RPMI8226 (cell line): ENCODE results near the gene EFHC1.

Source experiments
- DNase-seq: peaks from one replicate; pipeline ENCODE4 v3.0.0-alpha.2; 2015

The EFHC1 gene

DNA sequence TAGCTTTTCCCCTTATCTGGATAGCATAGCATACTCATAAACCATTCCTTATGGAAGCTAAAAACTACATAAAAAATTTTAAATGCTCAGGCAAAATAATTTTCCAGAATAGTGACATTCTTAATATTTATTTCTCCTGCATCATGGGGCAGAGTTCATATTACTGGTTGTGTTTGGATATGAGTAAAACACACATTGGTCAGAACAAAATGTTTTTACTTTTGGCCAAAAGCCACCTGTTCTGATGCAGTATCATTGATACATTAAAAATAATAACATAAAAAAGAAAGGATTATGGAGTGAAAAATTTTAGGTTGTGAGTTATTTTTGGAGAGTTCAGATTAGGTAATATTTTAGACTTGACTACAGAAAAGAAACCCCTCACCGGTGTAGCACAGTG, 123.1 kb downstream of the EFHC1 start:
- DNase-seq = no peak

DNA sequence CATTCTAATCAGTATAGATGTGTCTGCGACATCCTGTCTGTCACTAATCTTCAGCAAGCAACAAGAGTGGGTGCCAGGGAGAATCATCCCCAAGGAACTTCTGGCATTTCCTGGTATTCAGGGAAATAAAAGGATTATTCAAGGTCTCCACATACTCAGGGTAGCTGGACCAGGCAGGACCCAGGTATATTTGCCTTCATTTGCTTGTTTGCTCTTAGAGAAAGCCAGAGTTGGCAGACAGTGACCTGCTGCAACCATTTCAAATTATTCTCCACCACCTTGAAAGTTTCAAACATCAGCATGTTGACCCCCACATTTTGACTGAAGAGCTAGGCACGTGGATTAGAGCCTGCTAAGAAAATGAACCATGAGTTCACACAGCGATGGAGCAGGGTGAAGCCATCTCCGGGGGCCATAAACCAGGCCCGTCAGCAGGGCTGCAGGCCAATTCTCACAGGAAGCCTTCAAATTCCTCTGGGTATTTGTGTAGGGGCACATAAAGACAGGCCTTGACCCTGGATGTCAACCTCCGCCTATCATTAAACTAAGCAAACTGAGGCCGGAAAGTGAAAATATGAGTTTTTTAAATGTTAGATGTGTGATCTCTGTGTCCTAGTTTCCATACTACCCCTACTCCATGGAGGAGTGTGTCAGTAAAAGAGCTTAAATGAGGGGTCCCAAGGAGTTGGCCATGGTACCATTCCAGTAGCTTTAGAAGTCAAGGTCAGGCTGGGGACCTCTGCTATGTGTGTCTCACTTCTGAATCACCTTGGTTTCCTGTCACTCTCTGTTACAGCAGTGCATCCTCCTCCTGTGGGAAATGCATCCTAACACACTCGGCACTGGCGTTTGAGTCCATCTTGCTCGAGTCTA, 123.8 kb downstream of the EFHC1 start:
- DNase-seq = no peak

DNA sequence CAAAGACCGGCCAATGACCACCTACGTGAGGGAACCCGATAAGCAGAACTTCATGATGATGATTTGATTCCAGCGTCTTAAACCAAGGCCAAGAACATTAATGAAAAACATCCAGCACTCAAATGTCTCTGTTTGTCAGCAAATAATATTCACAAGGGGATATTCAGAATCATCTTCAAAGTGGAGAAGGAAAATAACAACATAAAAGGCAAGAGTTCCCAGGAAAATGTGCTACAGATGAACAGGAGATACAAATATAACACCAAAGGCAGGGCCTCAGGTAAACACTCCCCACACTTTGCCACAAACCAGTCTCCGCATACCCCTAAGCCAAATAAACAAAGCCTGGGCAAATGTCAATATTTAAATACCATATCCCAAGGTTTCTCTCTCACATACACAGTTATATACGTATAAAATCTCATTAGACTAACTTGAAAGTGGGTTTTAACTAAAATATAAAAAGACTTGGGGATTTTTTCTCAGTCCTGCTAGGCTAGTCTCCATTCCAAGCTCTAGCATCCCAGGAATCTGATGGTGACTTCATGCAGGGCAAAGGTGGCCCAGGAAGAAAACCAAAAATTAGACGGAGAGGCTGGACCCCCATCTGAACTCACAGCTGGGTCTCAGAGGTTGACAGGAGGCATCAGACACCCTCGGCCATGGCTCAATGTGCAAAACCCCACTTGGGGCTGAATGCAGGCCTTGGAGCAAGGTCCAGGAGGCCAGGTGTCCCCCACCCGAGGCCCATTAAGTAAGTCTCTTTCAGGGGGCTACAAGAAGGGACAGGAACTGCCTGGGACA, 124.7 kb downstream of the EFHC1 start:
- no peak for DNase-seq

DNA sequence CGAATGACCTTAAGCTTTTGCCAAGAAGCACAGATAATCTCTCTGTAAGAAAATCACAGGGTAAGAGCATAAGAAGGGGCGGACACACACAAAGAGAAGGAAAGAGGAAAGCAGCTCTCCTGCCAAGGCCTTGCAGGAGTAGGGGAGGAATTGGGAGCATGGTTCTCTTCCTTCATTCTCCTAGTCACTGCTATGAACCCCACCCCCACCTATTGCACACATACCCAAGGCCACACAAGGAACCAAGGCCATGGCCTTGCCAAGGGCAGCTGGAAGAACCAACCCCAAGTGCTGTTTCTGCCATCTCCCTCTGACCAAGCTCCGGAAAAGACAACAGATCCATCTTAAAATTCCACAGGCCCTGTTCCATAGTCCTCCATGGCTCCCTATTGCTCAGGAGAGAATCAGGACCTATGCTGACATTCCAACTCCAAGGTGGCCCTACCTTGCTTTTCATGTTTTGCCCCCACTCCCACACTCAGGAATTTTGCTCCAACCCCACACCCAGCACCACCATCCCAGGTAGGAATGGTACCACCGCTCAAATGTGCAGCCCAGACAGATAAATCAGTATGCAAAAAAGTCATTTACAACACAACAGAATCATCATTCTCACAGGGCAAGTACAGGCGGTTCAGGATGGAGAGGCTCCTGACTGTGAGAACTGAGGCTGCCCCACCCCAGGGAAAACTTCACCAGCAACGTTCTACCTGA, 125.4 kb downstream of the EFHC1 start:
- DNase-seq = no peak

DNA sequence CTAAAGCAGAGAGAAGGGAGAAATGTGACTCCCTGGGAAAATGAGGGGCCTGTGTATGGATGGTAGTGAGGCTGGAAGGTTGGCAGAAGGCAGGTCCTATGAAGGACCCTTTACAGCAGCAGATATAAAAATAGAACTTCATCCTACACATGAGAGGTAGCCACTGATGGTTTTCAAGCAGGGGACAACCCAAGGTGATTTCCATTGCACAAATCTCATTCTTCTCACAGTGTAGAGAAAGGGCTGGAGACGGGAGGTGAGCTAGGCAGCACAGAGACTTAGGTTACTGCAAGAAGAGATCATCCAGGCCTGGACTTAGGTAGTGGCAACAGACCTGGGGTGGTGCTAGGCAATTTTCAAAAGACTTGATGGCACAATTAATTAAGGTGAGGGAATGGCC, 126.0 kb downstream of the EFHC1 start:
- DNase-seq = no peak

DNA sequence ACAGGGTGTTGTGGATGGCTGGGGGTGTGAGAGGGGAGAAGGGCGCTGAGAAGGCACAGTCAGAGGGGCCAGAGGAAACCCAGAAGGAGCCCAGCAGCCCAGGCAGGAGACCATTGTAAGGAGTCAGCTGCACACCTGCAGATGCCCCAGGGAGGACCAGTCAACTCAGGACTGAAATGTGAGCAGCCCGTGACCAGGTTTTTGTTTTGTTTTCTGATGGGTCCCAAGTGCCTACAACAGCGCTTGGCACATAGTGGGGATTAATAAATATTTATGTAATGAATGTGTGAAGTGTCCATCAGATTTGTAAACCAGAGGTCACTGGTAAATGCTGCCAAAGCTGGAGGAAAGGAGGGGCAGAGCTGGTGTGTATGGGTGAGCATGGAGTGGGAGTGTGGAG, 126.5 kb downstream of the EFHC1 start:
- peak; percentile 49 for DNase-seq

DNA sequence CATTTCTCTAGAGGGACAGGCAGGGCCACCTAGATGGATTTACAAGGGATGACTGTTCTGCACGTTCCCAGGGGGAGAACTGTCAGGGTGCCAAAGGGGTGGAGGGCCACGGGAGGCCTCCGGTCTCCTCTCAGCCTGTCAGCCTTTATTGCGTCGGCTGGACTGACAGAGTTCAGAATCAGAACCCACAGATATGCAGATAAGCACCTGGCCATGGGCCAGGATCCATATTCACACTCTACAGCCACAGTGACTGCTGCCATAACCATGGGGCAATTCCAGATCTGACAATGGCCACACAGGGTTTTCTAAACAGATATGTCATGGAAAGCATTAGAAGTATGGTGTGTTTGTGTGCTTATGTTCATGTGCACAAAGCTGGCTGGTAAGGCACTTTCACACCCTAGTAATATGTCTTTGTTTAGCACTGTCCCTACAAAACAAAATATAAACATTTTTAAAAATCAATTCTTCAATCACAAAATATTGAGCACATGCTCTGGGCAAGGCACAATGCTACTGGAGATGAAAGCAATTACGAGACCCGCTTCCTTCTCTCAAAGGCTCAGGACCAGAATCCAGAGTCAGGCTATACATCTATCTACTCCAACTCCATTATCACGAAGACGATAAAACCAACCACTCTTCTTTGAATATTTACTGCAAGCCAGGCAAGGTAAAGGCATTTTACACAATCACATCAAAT, 127.7 kb downstream of the EFHC1 start:
- peak; percentile 53 for DNase-seq

DNA sequence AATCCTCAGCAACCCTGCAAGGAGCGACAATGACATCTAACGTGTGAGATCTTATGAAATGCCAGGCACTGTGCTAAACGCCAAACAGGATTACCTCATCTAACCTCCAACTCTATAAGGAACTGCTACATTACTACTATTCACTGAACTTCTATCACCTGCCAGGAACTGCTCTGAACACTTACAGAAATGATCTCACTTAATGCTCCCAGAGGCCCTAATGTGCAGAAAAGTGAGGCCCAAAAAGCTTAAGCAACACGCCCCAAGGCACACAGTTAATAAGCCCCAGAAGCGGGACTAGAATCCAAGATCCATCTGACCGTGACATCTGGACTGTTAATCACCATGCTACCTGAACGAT, 128.2 kb downstream of the EFHC1 start:
- DNase-seq = no peak

DNA sequence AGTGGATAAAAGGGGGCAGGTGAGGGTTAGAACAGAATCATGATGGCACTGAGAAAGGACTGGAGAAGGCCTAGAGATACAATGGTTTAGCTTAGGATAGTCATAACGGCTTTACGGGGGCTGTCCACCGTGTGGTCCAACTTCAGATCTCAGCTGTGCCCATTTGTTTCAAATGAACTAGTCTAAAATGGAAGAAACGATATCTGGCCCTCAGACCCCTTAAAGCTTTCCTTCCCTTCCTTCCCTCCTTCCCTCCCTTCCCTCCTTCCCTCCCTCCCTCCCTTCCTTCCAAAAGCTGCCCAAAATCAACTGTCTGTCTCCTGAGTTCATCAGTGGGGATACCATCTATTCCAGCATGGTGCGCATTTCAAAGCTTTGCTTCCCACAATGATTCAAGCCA, 128.9 kb downstream of the EFHC1 start:
- no peak for DNase-seq

DNA sequence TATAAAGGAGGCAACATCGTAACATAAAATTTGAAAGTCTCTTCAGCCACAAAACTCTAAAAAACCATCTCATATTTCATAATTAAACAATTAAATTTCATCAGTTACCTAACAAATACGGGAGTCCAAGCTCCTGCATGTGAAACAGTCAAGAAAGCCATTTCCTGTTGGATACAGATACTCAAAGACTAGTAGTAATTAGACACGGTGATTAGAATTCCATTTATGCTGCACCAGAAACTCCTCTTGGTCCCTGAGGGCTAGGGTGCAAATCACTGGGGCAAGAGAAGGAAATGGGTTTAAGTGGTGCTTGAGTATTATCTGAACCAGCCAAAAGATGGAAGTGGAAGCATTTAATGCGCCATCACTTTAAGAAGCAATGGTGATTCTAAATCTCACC, 129.3 kb downstream of the EFHC1 start:
- DNase-seq = no peak

DNA sequence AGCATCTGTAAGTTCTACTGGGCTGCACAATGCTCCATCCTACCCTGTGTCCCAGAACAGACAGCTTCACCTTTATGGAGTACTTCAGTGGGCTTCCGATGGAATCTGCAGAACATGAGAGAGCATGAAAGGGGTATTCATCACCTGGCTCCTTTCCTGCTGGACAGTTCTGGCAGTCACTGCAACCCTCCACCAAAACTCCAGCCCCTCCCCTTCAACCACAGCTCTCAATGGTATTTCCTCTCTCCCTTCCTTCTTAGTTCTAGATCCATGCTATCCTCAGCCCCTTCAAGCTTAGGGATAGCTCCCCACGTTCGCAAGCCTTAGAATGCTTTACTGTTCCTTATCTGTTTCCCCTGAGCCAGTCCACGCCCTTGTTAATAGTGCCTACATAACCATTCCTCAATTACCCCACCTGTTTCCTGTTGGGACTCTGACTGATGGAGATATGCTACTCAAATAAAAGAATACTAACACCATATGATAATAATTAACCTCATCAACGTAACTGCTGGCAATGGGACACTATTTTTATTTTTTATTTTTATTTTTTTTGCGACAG, 130.0 kb downstream of the EFHC1 start:
- no peak for DNase-seq

DNA sequence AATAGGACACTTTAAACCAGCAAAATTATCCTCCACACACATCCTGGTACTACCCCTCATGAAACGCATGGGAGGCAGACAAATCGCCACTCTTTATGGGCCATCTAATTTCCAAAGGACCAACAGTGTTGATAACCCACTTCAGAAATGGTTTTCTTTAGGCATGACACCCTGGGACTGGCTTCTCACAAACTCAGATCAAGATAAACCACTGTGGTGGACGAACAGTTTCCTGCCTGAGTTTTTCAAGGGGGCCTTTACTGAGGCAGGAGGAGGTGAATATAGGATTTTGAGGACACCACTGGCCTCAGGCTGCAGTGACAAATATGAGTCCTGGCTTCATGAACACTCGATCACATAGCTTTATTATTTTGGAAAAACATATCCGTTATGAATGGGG, 130.7 kb downstream of the EFHC1 start:
- DNase-seq = no peak

DNA sequence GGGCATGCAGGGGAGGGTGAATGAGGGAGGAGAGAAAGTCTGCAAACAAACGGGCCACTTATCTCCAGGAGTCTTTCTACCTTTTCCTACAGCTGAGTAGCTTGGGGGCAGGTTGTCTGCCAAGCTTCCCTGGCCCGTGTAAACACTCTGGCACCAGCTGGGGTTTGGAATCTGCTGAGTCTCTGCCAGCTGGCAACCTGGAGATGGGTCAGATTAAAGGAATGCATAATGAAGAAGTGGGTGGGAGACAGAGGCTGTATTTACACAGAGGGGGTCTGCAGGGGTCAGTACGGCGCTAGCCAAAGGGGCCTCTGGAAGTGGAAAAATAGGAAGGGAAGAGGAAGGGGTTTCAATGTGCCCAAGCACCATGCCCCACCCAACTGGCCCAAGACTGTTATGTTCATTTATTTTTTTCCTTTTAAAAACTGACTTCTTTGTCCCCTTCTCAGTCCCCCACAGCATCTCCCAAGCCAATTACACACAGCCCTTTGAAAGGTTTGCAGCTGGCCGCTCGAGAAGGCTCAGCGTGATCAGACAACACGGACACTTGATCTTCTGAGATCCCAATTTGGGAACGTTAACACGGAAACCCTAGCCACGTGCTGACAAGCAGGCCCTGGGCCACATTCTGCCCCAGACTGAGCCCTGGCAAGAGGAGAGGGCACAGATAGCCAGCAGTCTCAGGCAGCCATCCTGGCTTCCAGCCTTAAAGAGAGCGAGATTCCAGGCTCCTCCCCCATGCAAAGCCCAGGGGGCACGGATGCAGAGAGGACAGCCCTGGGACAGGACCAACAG, 131.5 kb downstream of the EFHC1 start:
- peak; percentile 54 for DNase-seq

DNA sequence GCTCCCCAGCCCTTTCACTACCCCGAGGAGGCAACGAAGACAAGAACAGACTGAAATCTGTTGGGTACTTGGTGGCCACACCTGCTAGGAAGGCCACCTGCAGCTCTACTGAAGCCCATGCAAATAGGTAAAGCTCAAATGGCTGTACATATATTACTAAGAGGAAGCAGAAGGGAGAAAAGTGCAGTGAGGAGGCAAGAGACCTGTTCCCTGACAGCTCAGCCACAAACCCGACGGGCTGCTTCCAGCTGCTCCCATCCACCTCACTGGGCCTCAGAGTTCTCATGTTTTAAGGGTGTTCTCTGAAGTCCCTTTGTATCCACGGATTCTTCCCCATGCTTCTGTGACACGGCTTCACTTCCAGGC, 132.1 kb downstream of the EFHC1 start:
- DNase-seq = peak; percentile 84

DNA sequence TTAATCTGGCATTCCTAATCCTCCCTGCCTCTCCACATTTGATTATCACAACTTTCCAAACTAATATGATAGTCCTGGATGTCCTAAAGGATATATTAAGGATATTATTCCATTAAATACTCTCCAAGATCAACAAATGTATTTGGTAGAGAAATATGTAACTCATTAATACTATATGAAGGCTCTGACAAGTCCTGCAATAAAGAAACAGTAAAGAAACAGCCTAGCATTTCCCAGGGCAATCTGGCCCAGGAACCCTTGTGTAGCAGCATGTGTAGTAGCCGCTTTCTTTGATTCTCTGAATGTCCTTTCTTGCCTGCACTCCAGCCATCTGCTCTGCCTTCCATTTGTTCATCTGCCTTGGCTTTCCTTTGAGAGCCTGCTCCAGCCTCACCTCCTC, 133.0 kb downstream of the EFHC1 start:
- DNase-seq = no peak

DNA sequence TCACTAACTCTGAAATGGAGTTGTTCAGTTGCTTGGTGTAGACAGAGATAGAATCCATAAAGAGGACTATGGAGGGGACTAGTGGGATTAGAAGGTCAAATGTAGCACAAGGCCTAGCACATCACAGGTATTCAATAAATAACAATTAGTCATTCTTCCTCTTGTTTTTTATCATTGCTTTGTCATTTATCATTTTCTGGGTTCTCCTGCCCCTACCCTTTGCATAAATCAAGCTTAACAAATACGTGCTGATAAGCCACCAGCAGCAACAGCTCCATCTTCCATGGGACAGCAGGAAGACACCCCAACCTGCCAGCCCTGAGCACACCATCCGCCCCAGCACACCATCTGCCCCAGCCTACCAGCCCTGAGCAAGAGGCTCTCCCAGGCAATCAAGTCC, 133.6 kb downstream of the EFHC1 start:
- DNase-seq = no peak

DNA sequence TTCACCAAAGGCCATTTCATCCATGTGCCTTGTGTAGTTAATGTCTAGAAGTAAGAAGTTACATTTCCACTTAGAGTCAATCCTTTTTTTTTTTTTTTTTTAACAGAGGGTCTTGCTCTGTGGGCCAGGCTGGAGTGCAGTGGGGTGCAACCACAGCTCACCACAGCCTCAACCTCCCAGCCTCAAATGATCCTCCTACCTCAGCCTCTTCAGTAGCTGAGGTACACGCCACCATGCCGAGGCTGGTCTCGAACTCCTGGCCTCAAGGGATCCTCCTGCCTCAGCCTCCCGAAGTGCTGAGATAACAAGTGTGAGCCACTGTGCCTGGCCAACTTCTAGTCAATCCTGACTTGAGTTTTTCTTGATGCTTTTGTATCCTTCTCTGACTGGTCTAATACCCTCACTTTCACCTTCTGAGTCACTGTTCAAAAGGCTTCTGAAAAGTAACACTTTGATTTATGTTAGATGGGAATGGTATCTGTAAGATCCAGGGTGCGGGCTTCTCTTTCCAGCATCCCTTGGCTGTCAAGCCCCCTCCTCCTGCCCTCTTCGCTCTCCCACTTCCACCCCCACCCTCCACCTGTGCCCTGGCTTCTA, 134.6 kb downstream of the EFHC1 start:
- no peak for DNase-seq

DNA sequence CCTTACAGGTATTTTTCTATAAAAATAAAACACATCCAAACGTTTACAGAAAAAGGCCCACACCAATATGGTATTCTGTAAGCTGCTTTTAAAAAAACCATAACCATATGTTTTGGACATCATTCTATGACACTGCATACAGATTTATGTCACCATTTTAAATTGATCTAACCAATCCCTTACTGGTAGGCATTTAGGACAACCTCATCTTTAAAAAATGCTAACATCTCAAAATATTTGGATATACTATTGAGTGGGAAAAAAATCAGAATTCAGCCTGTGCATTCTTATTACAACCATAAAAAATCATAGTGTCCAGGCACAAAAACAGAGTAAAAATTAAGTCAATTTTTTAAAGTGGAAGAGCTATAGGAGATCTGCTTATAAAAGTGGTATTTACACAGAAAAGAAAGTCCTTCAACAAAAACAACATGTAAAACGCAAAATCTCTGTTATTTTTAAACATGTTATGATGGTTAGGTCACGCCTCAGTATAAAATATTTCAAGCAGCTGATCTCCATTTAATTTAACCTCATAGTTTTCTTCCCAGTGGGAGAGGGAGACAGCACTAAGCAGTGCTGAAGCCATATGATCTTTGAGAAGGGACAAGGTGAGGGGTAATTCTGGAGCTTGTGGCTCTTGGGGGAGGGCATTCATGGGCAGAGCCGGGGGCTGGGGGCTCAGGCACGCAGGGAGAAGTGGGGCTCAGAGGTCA, 135.5 kb downstream of the EFHC1 start:
- DNase-seq = no peak

DNA sequence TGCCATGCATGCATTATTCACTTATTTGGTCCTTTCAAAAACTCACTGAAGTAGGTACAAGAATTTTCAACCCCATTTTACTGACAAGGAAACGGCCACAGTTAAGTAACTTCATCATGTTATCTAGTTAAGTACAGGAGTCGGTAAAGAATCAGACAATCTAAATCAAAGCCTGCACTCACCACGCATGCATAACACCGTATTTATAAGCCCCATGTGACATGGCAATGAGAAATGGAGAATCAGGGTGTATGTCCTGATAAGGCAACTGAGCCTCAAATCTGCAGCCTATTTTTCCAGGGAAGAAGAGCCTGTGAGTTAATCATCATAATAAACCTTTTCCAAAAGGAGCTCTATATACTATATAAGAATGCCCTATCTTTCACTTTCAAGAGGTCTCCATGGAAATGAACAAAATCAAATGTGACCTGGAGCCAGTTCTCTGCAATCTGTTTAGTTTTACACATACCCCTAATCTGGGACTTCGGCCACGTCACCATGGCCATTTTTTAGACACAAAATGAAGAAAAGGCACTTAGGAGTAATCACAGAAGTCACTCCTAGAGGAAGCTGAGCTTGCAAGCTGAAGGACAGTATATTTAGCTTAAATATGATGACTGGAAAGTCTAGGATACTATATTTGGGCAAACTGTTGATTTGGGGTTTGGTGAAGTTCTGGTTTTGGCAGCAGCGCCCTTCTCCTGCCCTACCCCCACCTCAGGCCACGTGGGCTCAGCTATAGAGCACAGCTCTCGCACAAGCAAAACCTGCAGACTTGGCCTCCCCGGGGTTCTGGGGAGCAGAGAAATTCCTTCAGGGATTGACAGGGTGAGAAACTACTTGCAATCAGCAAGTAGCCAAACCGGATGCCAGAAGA, 137.5 kb downstream of the EFHC1 start:
- peak; percentile 92 for DNase-seq
